Measurements from ENCODE around the gene PCMTD2.
"Not testable (repeated sequence)": the region's sequence is repeated elsewhere in the genome, so short reads cannot be mapped to it uniquely, and the experiment has no call there.

Gene PCMTD2

DNA sequence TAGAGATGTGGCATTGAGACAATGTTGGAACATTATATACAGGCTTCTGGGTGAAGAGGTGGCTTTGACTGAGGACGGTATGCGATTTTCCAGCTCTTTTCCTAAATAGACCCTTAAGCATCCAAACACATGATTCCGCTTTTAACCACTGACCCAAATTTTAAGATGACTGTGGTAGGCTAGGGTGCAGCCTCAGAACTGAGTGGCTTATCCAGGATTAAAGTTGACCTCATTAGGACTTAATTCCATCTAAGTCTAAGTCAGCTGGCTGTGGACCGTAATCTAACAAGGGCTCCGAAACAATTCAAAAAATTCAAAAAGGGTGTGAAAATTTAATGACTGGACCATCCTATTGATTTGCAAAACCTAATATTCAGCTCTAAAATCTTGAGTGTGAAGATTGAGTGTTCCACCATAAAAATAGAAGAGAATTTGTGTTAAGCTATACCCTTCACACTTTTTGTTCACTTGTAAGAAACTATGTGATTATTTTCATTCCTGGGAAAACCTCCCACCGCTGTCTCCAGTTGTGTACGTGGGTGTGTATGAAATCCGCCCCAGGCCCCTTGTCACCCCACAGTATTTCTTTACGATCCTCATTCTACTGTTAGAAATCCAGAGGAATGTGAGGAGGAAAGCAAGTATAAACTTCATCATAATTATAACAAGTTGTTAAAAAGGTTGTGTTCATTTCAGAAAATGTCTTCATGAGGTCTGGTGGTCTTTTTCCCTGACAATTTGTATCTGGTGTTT lies 2.7 kb downstream of the PCMTD2 start:
- DNase-seq: no peak

DNA sequence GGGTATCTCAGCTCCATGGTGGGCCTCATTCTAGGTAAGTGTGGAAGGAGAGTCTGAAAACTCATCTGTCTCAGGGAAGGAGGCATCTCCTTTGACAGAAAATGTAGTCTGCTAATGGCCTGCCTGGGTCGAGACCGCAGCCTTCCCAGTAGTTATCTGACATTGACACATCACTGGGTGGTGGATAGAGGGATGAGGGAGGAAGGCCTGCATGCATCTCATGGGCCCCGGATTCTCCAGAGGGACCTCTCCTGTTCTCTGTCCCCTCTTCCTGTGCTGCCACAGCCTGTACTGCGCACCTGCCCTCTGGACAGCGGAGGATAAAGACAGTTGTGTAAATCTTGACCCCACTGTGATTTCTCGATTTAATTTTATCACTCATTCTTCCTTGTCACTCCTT lies 4.7 kb downstream of the PCMTD2 start:
- no peak for DNase-seq

DNA sequence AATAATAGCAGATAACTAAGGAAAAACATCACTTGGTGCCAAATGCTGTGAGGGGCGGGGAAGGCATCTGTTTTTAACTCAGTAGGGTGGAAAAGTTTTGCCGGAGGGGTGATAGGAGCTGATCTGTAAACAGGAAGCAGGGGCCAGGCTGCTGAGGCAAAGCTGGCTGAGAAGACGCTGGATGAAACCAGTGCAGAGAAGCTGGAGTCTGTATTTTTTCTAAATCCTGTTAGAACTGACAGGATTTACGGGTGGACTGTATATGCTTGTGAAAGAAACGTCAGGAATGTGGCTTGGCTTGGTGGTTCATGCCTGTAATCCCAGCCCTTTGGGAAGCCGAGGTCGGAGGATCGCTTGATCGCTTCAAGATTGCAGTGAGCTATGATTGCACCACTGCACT lies 5.6 kb downstream of the PCMTD2 start:
- no peak for DNase-seq

DNA sequence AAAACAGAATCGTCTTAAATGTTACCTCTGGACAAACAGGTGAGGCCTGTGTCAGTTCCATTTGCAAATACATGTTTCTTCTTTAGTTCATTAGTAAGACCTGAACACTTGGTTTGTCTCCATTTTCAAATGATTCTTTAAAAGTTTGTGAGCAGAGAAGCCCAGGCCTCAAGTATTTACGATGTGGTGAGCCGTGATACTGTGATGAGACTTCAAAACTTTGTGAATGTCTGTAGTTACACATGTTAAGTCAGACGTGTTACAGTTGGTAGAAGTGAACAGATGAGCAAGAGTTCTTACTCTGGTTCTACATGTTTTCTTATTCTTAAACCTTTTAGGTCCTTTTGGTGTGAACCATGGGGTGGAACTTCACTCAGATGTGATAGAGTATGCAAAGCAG lies 8.5 kb downstream of the PCMTD2 start:
- DNase-seq: no peak

DNA sequence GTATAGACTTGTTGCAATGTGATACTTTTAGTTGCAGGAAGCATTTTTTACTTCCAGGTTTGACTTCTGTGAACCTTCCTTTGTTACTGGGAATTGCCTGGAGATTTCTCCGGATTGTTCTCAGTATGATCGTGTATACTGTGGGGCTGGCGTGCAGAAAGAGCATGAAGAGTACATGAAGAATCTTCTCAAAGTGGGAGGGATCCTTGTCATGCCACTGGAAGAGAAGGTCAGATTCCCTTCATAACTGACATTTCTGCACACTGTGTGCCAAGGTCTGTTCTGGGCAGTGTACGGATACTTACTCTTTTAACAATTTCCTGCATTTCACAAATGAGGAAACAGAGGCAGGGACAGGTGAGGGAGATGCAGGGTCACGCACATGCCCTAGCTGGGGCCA lies 9.7 kb downstream of the PCMTD2 start:
- DNase-seq: no peak

DNA sequence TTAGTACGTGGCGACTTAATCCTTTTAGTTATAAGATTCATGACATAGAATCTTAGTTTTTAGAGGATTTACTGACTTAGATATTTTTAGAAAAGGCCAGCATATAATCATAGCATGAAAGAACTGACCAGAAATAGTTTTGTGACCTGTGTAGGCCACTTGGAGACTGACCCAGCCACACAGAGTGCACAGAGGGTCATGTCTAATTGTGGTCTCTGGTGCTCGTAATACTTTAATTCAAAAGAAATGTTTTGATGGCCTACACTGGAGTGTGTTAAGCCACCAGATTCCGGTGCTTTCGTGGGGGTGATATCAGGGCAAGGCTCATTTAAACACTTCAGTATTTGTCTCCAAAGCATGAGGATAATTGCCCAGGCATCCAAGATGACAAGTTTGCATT lies 11.4 kb downstream of the PCMTD2 start:
- DNase-seq: no peak

DNA sequence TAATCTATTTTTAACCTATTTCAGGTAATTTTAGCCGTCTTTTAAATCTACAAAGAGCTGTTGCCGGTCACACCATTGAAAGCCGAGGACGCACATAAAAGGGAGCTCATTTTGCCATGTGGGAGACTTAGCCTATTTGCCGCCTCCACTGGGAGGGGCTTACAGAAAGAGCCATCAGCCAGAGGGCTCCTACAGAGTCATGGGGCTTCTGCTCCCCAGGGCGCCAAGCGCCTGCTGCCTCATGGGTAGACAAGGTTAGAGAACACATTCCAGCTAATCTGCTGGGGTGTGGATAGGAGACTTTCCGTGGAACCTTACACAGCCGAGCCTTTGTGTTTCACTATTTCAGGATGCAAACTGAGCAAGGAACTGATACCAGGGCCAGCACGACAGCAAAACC lies 12.6 kb downstream of the PCMTD2 start:
- DNase-seq: no peak

DNA sequence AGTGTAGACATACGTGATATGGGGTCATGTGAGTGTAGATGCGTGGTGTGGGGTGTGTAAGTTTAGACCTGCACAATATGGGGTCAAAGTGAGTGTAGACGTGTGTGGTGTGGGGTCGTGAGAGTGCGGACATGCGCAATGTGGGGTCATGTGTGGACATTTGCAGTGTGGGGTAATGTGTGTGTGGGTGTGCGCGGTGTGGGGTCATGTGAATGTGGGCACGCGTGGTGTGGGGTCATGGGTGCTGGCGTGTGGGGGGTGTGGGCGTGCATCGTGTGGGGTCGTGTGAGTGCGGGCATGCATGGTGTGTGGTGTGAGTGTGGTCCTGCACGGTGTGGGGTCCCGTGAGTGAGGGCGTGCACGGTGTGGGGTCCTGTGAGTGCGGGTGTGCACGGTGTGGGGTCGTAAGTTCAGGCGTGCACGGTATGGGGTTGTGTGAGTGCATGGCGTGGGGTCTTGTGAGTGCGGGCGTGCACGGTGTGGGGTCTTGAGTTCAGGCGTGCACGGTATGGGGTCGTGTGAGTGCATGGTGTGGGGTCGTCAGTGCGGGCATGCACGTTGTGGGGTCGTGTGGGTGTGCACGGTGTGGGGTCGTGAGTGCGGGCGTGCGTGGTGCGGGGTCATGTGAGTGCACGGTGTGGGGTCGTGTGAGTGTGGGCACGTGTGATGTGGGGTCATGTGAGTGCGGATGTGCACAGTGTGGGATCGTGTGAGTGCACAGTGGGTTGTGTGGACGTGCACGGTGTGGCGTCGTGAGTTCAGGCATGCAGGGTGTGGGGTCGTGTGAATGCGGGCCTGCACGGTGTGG lies 14.3 kb downstream of the PCMTD2 start:
- DNase-seq: no peak

DNA sequence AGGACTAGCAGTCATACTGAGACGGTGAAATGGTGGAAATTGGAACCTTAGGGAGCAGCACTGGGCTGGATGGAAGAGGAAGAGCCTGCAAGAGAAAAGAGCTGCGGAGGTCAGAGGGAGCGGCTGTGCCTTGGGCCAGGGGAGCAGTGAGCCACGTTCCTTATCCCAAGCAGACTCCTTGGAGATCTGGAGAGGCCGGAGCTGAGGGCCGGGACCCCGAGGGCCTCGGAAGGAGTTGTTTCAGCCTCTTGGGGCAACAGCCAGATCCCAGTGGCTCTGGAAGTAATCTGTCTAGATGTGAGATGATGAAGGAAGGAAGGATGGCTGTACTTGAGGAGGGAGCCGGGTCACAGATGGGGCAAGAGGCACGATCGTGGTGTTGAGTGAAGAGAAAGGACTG lies 16.1 kb downstream of the PCMTD2 start:
- DNase-seq: no peak

DNA sequence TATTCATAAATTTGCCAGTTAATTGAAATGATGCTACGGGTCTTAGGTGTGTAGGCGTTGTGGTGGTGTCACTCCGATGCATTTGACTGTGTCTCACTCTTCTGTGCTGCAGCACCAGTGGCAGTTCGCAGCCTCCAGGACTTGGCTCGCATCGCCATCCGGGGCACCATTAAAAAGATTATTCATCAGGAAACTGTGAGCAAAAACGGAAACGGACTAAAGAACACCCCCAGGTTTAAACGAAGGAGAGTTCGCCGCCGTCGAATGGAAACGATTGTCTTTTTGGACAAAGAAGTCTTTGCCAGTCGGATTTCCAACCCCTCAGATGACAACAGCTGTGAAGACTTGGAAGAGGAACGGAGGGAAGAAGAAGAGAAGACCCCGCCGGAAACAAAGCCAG lies 17.6 kb downstream of the PCMTD2 start:
- no peak for DNase-seq

DNA sequence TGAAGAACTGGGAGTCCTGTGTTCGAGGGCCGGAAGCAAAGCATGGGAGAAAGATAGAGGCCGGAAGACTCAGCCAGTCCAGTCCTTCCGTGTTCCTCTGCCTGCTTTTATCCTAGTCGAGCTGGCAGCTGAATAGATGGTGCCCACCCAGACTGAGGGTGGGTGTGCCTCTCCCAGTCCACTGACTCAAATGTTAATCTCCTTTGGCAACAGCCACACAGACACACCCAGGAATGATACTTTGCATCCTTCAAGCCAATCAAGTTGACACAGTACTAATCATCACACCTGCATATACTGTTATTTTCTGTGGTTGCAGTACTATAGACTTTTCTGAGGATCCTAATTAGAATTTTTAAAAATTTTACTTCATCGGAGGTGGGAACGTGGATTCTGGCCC lies 21.3 kb downstream of the PCMTD2 start:
- no peak for DNase-seq

DNA sequence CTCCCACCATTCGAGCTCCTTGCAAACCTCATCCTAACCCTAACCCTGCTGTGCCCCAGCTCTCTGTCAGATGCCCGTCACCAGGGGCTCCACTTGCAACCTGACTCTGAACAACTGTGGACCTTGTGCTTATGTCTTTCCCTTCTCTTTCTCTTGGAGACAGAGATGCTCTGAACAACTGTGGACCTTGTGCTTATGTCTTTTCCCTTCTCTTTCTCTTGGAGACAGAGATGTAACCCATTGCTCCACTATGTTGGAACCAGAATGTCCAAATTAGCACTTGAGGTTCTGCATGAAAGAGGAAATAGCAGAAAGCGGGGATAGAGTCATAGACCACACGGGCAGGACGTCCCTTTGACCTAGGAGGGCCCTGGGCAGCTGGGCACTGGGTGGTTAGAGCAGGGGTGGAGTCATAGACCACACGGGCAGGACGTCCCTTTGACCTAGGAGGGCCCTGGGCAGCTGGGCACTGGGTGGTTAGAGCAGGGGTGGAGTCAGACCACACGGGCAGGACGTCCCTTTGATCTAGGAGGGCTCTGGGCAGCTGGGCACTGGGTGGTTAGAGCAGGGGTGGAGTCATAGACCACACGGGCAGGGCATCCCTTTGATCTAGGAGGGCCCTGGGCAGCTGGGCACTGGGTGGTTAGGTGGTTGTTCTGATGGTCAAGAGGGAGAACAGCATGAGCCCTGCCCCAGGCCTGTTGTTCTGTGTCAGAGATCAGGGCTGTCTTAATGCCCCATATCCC lies 22.2 kb downstream of the PCMTD2 start:
- DNase-seq: no peak

DNA sequence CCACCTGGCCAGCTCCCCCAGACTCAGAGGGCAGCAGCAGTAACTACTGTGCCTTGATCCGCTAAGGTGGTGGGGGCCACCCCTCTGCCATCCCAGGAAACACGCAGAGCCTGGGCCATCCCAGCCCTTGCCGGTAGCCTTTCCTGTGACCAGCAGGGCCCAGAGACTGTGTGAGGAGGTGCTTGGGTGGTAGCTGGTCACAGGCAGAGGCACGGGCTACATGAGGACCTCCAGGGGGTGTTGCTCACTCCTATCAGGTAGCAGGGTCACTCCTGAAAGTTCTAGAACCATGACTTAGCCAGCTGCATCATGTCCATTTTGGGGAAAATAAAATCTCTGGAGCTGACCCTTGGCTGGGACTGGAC lies 22.8 kb downstream of the PCMTD2 start:
- DNase-seq: no peak

DNA sequence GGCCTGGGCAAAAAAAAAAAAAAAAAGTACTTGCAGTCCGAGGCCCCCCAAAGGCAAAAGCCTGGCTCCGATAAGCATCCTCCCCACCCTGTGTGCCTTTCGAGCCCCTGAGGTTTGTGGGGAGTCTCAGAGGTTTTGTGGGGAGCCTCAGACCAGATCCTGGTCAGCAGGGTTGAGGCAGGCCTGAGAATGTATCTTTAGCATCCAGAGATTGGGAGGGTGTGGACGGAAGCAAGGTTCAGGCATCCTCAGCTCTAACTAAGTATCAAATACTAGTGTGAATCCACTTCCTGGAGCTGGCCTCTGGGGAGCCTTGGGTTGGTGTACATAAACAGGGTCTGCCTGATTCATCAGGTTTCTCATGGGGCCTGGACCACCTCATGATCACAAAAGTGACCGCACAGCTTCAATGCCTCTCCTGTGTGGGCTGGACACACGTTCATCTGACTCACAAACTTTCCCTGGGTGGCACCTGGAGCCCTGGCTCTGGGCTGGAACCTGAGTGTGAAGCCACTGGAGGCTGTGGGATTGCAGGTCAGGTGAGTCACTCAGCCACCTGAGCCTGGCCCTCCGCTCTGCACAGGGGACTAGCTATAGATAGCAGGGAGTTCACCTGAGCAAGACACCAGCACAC lies 24.4 kb downstream of the PCMTD2 start:
- DNase-seq: no peak

DNA sequence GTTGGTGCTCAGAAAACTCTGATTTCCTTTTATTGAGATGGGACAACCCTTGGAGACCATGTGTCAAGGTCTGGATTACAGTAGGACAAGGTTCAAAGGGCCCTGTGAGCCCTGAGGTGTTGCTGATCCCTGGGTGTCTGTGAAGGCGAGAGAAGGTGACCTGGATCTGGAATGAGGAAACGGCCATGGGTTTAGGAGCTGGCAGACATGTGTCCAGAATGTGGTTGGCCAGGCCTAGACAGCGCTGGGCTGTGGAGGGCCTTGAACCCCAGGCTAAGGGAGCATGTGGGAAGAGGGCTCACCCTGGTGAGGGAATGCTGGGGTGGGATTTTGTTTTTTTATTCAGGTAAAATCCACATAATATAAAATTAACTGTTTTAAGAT lies 24.9 kb downstream of the PCMTD2 start:
- no peak for DNase-seq

DNA sequence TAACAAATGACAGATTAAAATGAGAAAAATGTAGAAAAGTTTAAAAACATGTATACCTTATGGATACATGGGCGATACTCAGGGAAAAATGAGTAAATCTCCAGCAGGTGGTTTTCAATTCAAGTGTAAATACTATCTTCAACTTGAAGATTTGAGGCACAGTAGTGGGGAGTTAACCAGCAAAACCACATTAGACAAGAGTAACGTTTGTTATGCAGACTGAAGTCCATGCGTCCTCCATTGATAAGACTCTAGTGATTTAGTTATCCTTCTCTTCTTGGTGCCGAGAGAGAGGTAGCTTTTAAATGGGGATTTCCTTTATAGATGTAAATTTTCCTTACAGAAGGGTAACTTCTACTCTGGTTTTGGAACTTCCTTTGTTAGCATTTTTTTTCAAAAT lies 28.1 kb downstream of the PCMTD2 start:
- no peak for DNase-seq

DNA sequence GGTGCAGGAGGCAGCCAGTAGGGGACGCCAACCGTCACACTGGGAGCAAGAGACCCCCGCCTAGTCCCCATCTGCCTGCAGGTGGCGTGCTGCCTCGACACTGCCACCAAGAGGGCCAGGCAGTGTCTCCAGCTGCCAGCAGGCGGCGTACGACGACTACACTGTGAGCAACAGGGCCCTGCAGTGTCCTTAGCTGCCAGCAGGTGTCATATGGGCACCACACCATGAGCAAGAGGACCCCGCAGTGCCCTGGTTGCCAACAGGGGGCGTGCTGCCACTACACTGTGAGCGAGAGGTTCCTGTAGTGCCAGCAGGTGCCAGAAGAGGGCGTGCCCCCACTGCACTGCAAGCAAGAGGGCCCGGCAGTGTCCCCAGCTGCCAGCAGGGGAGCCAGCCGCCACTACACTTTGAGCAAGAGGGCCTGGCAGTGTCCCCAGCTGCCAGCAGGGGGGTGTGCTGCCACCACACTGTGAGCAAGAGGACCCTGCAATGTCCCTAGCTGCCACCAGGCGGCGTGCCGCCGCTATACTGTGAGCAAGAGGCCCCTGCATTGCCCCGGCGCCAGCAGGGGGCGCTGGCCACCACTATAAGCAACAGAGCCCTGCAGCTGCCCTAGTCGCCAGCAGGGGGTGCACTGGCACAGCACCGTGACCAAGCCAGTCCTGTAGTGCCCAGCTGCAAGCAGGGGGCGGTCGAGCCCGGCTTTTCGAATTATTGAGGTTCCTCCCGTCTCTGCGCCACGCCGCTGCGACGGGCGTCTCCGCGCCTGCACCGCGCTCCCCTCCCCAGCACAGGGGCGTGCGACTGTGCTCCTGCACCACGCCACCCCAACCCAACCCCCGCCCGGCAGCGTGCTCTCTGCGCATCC lies 30.3 kb downstream of the PCMTD2 start:
- DNase-seq: peak; percentile 93

DNA sequence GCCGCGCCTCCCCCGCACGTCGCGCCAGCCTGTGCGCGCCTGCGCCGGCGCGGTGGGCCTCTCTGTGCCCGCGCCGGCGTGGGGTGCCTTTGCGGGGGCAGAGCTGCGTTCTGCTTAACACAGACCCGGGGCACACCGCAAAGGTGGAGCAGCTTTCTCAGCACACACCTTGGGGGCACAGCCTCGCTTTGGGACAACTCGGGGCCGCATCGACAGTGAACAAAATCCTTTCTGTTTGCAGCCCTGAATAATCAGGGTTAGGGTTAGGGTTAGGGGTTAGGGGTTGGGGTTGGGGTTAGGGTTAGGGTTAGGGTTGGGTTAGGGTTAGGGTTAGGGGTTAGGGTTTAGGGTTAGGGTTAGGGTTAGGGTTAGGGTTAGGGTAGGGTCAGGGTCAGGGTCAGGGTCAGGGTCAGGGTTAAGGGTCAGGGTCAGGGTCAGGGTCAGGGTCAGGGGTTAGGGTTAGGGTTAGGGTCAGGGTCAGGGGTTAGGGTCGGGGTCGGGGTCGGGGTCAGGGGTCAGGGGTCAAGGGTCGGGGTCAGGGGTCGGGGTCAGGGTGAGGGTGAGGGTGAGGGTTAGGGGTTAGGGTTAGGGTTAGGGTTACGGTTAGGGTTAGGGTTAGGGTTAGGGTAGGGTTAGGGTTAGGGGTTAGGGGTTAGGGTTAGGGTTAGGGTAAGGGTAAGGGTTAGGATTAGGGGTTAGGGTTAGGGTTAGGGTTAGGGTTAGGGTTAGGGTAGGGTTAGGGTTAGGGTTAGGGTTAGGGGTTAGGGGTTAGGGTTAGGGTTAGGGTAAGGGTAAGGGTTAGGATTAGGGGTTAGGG lies 31.1 kb downstream of the PCMTD2 start:
- DNase-seq: not testable (repeated sequence)

DNA sequence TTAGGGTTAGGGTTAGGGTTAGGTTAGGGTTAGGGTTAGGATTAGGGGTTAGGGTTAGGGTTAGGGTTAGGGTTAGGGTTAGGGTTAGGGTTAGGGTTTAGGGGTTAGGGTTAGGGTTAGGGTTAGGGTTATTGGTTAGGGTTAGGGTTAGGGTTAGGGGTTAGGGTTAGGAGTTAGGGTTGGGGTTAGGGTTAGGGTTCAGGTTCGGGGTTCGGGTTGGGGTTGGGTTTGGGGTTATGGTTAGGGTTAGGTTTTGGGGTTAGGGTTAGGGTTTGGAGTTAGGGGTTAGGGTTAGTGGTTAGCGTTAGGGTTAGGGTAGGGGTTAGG lies 31.7 kb downstream of the PCMTD2 start:
- not testable (repeated sequence) for DNase-seq

DNA sequence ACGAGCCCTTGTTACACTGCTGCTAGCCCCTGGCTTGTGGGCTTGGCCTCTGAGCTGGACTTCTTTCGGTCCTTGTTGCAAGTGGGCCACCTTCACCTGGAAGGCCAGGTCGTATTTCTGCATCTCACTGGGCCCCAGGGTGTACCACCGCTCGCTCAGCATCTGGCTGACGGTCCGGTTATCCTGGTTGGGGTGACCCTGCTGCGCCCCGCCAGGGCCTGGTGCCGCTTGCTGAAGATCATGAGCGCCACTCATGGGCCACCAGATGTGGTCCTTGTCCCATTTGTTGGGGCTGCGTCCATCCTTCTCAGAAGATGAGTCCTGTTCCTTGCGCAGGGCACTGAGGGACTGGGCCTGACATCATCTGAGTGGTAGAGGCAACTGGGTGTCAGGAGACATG lies 36.6 kb downstream of the PCMTD2 start:
- DNase-seq: not testable (repeated sequence)

DNA sequence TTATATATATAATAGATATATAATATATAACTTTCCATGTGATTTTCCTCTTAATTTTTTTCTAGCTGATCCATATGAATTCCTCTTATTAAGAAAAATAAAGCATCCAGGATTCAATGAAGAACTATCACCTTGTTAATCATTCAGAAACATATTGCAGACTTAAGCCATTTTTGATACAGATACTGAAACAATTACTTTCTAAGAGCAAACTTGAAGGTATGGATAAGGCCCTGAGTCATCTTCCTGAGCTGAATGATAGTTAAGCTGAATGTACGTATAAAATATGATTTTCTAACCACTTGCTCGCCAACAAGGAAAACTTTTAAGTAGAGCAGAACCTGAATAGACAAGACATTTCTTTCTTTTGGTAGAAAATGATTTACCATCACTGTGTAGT lies 47.5 kb downstream of the PCMTD2 start:
- DNase-seq: not testable (repeated sequence)

DNA sequence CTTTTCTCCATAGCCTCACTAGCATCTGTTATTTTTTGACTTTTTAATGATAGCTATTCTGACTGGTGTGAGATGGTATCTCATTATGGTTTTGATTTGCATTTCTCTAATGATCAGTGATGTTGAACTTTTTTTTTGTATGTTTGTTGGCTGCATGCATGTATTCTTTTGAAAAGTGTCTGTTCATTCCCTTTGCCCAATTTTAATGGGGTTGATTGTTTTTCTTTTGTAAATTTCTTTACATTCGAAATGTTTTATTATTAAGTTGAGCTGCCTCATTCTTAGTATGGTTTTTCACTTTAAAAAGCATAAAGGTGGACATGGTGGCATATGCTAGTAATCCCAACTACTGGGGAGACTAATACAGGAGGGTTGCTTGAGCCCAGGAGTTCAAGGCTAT lies 58.2 kb downstream of the PCMTD2 start:
- DNase-seq: not testable (repeated sequence)
